ENCODE measurements around the gene STK24. TPM values are rescaled to one million over a fixed set of nuclear protein-coding genes. Genes with fewer than 3 reads are reported as not detected.

Gene STK24
- total and polyA plus RNA-seq, 10 of the 15 experiments (the other 5 are each of a cell fraction or from before 2014, with no cell fraction given): 7.5 to 115 (median 52.9) TPM

GRCh38 chr13:98435376-98435775 is 141.5 kb downstream of the STK24 start (continued):
- no peak for TF ChIP-seq CUX1 (IDR thresholded peaks at IDR 0.05; ENCODE audit: insufficient replicate concordance, low read depth, low read length)
- no peak for TF ChIP-seq ZBTB40 (IDR thresholded peaks at IDR 0.05; ENCODE audit: borderline replicate concordance)
- no peak for TF ChIP-seq NRF1 (conservative IDR thresholded peaks at IDR 0.05; ENCODE audit: low read depth, low read length)
